ENCODE data around the gene MOB3B. TPM values are rescaled to one million over a fixed set of nuclear protein-coding genes. Genes with fewer than 3 reads are reported as not detected.

MOB3B gene
- total RNA-seq, 1 donor from 2014 or later: 17.8 TPM

- H3K4me1 ChIP-seq: peaks cover 32% of the 10 kb centered on the region
- no peaks in the 10 kb centered on the region for H3K9me3 ChIP-seq
- no peak for DNase-seq
- ATAC-seq: no peak
- no peaks in the 10 kb centered on the region for H3K36me3 ChIP-seq
- H3K27ac ChIP-seq: peak overlapping the region; percentile 55
- intact Hi-C loops (cut with DNase I): loop anchor here (10.0 kb wide), 1 partner anchor 60 kb away; no protein-coding TSS in a partner anchor
- no peak overlapping the region for H3K4me3 ChIP-seq
- no peaks in the 10 kb centered on the region for H3K27me3 ChIP-seq
- TF ChIP-seq CTCF (IDR thresholded peaks at IDR 0.05): no peak
These were observed 55.3 kb downstream of the MOB3B start for GRCh38 chr9:27474305-27474704.

DNA sequence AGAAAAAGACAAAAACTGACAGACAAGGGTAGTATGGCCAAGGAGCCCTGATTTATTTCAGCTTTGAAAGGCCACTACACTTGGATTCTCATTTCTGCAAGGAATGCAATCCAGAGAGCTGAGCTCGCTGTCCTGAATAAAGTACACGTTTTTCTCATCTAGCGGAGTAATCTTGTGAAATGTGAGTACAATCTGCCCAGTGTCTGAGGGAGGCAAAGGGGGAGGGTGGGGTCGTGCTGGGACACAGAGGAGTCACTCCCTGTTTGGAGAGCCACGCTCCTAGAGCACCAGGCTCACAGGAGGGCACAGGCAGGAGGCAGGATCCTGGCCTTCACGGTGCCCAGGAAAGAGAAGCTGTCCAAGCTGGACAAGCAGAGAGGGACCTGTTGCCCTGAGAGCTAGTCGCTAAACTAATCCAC is 56.5 kb downstream of the MOB3B start:
- no peak for TF ChIP-seq CTCF (IDR thresholded peaks at IDR 0.05)
- Histone ChIP-seq H3K27ac (peak overlapping the region; percentile 34), H3K36me3 (no peaks in the 10 kb centered on the region), H3K9me3 (no peaks in the 10 kb centered on the region), H3K27me3 (no peaks in the 10 kb centered on the region), H3K4me1 (peaks cover 32% of the 10 kb centered on the region), H3K4me3 (no peak overlapping the region)
- ATAC-seq (peak; percentile 71), DNase-seq (peak; percentile 67)
- intact Hi-C loops (cut with DNase I): loop anchor here (10.0 kb wide), 1 partner anchor 58 kb away; no protein-coding TSS in a partner anchor

GRCh38 chr9:27472195-27472594 is 57.4 kb downstream of the MOB3B start:
- DNase-seq: no peak
- Histone ChIP-seq H3K9me3 (no peaks in the 10 kb centered on the region), H3K36me3 (no peaks in the 10 kb centered on the region), H3K4me3 (no peak overlapping the region), H3K27me3 (no peaks in the 10 kb centered on the region), H3K27ac (peak overlapping the region; percentile 34), H3K4me1 (peaks cover 32% of the 10 kb centered on the region)
- ATAC-seq: no peak
- TF ChIP-seq CTCF (IDR thresholded peaks at IDR 0.05): no peak
- intact Hi-C loops (cut with DNase I): loop anchor here (10.0 kb wide), 1 partner anchor 57 kb away; no protein-coding TSS in a partner anchor

- DNase-seq (no peak), ATAC-seq (no peak)
- no peaks in the 10 kb centered on the region for H3K9me3 ChIP-seq
- intact Hi-C loops (cut with DNase I): loop anchor here (10.0 kb wide), 1 partner anchor 57 kb away; no protein-coding TSS in a partner anchor
- H3K4me1 ChIP-seq: peaks cover 32% of the 10 kb centered on the region
- peak overlapping the region; percentile 34 for H3K27ac ChIP-seq
- TF ChIP-seq CTCF (IDR thresholded peaks at IDR 0.05): no peak
- no peaks in the 10 kb centered on the region for H3K36me3 ChIP-seq
- no peaks in the 10 kb centered on the region for H3K27me3 ChIP-seq
- no peak overlapping the region for H3K4me3 ChIP-seq
These were observed 57.8 kb downstream of the MOB3B start for GRCh38 chr9:27471789-27472188.

- no peak for DNase-seq
- H3K36me3 ChIP-seq: no peaks in the 10 kb centered on the region
- intact Hi-C loops (cut with DNase I): loop anchor here (10.0 kb wide), 1 partner anchor 57 kb away; no protein-coding TSS in a partner anchor
- H3K4me3 ChIP-seq: no peak overlapping the region
- no peak for ATAC-seq
- no peak for TF ChIP-seq CTCF (IDR thresholded peaks at IDR 0.05)
- H3K27me3 ChIP-seq: no peaks in the 10 kb centered on the region
- H3K9me3 ChIP-seq: no peaks in the 10 kb centered on the region
- H3K27ac ChIP-seq: peak overlapping the region; percentile 14
- peaks cover 32% of the 10 kb centered on the region for H3K4me1 ChIP-seq
These were observed 58.2 kb downstream of the MOB3B start for GRCh38 chr9:27471366-27471765.

Measured in upper lobe of right lung (tissue), 1 donor.